Stimulated activated effector memory CD8-positive, alpha-beta T cell treated with anti-CD3 and anti-CD28 coated beads, Interleukin-12 subunit alpha, Interleukin-12 subunit beta, amount 100 ng/mL, for 72 hours (primary cell): ENCODE data around the gene CD101.

Source experiments
- ATAC-seq: fragments of 150-1000 bp; cut with Tn5 transposase; 2 replicates; pipeline ENCODE4 v1.10.0; 2021
- DNase-seq, 2 donors: peaks; one replicate each; pipeline ENCODE4 v3.0.0; 2021 to 2022; ENCODE audit warnings: low spot score in 2 of 2
- H3K27ac Mint-ChIP-seq: one replicate; pipeline ENCODE4 v1.8.0; 2022; ENCODE audit warnings: mild to moderate bottlenecking, mixed read lengths
- H3K36me3 Mint-ChIP-seq: one replicate; pipeline ENCODE4 v1.8.0; 2022; ENCODE audit warnings: mild to moderate bottlenecking, mixed read lengths
- H3K4me1 Mint-ChIP-seq: one replicate; pipeline ENCODE4 v1.8.0; 2022; ENCODE audit warnings: mixed read lengths
- H3K4me3 Mint-ChIP-seq: one replicate; pipeline ENCODE4 v1.8.0; 2022; ENCODE audit warnings: mild to moderate bottlenecking, mixed read lengths
- H3K9me3 Mint-ChIP-seq: one replicate; pipeline ENCODE4 v1.8.0; 2022; ENCODE audit warnings: mixed read lengths

The CD101 gene

GRCh38 chr1:117076648-117077047 lies 75.1 kb downstream of the CD101 start:
- H3K9me3 Mint-ChIP-seq, result no peaks in the 10 kb centered on the region
- DNase-seq (no peak), ATAC-seq (peak; percentile 19)
- H3K4me3 Mint-ChIP-seq, result no peak overlapping the region
- H3K27ac Mint-ChIP-seq, result peak overlapping the region; percentile 21
- H3K36me3 Mint-ChIP-seq, result peaks cover 98% of the 10 kb centered on the region
- H3K4me1 Mint-ChIP-seq, result peaks cover 22% of the 10 kb centered on the region

GRCh38 chr1:117077267-117077666 lies 75.7 kb downstream of the CD101 start:
- DNase-seq (peak; percentile 12 to 67), ATAC-seq (peak; percentile 100)
- H3K4me3 Mint-ChIP-seq, result no peak overlapping the region
- peaks cover 18% of the 10 kb centered on the region for H3K4me1 Mint-ChIP-seq
- H3K27ac Mint-ChIP-seq, result peak overlapping the region; percentile 21
- peaks cover 98% of the 10 kb centered on the region for H3K36me3 Mint-ChIP-seq
- no peaks in the 10 kb centered on the region for H3K9me3 Mint-ChIP-seq

GRCh38 chr1:117079737-117080136 lies 78.2 kb downstream of the CD101 start:
- no peaks in the 10 kb centered on the region for H3K9me3 Mint-ChIP-seq
- H3K36me3 Mint-ChIP-seq, result peaks cover 99% of the 10 kb centered on the region
- no peak overlapping the region for H3K4me3 Mint-ChIP-seq
- DNase-seq (no peak), ATAC-seq (no peak)
- no peak overlapping the region for H3K27ac Mint-ChIP-seq
- peaks cover 25% of the 10 kb centered on the region for H3K4me1 Mint-ChIP-seq

- DNase-seq (no peak), ATAC-seq (no peak)
- H3K4me3 Mint-ChIP-seq, result no peak overlapping the region
- H3K27ac Mint-ChIP-seq, result no peak overlapping the region
- peaks cover 94% of the 10 kb centered on the region for H3K36me3 Mint-ChIP-seq
- H3K4me1 Mint-ChIP-seq, result peaks cover 7% of the 10 kb centered on the region
- H3K9me3 Mint-ChIP-seq, result no peaks in the 10 kb centered on the region
Measured at GRCh38 chr1:117084231-117084630, 82.7 kb downstream of the CD101 start.
